HG02840 (cell line): Measurements from ENCODE around the gene TIGD6.
A peak's percentile ranks its signal among the peaks of the same experiment; 100 is the strongest.
"Not testable (repeated sequence)": the region's sequence is repeated elsewhere in the genome, so short reads cannot be mapped to it uniquely, and the experiment has no call there.

ENCODE experiments used
- ATAC-seq: cut with Tn5 transposase; IDR thresholded peaks from one replicate; pipeline ENCODE4 v1.9.1; 2021; ENCODE audit warnings: mild to moderate bottlenecking, moderate library complexity, moderate number of reproducible peaks; ENCODE audit not compliant: unreplicated experiment, low FRiP score

TIGD6 gene

GRCh38 chr5:150000256-150000989, at the start of gene TIGD6, which contains the start of gene HMGXB3:
Gene TIGD6, minus strand, starts transcription at chr5:150000654. Its CDS starts 4,306 bp downstream, at chr5:149996348.
Gene HMGXB3, plus strand, starts transcription at chr5:150000739. Its CDS starts 4,114 bp downstream, at chr5:150004853.
- peak; percentile 87 for ATAC-seq

- ATAC-seq, result no peak
These were observed 45.6 kb upstream of the TIGD6 start for GRCh38 chr5:150046031-150046430.

- no peak for ATAC-seq
These were observed 45.1 kb upstream of the TIGD6 start for GRCh38 chr5:150045549-150045948.

- ATAC-seq, result no peak
These were observed 44.3 kb upstream of the TIGD6 start for GRCh38 chr5:150044712-150045111.

- ATAC-seq, result no peak
These were observed 43.9 kb upstream of the TIGD6 start for GRCh38 chr5:150044329-150044681.

- no peak for ATAC-seq
These were observed 43.3 kb upstream of the TIGD6 start for GRCh38 chr5:150043657-150044328.

- ATAC-seq, result no peak
These were observed 42.0 kb upstream of the TIGD6 start for GRCh38 chr5:150042459-150042858.

GRCh38 chr5:150038547-150038946, 38.1 kb upstream of the TIGD6 start:
- no peak for ATAC-seq

- no peak for ATAC-seq
These were observed 36.1 kb upstream of the TIGD6 start for GRCh38 chr5:150036513-150036912.

GRCh38 chr5:150035139-150035895, 34.9 kb upstream of the TIGD6 start:
- peak; percentile 75 for ATAC-seq

GRCh38 chr5:150034662-150035061, 34.2 kb upstream of the TIGD6 start:
- ATAC-seq, result no peak

GRCh38 chr5:150033334-150033733, 32.9 kb upstream of the TIGD6 start:
- ATAC-seq, result no peak

- not testable (repeated sequence) for ATAC-seq
These were observed 27.6 kb upstream of the TIGD6 start for GRCh38 chr5:150028047-150028446.

- ATAC-seq, result no peak
These were observed 26.3 kb upstream of the TIGD6 start for GRCh38 chr5:150026682-150027172.

GRCh38 chr5:150024346-150024984, 24.0 kb upstream of the TIGD6 start:
- no peak for ATAC-seq

- no peak for ATAC-seq
These were observed 22.7 kb upstream of the TIGD6 start for GRCh38 chr5:150023136-150023535.

GRCh38 chr5:150022681-150023080, 22.2 kb upstream of the TIGD6 start:
- ATAC-seq, result no peak

GRCh38 chr5:150022158-150022531, 21.7 kb upstream of the TIGD6 start:
- ATAC-seq, result no peak

- no peak for ATAC-seq
These were observed 21.2 kb upstream of the TIGD6 start for GRCh38 chr5:150021491-150022157.

GRCh38 chr5:150020249-150020648, 19.8 kb upstream of the TIGD6 start:
- no peak for ATAC-seq
